ENCODE results near the gene FAM222A.

The FAM222A gene

GRCh38 chr12:109813810-109814416 lies 100.3 kb downstream of the FAM222A start:
- DNase-seq, result no peak
- intact Hi-C loops (cut with DNase I), result no loop called here

- intact Hi-C loops (cut with DNase I), result no loop called here
- DNase-seq, result peak in 1 of 10 donors; percentile 81
These were observed 101.0 kb downstream of the FAM222A start for GRCh38 chr12:109814600-109815150.

- intact Hi-C loops (cut with DNase I), result no loop called here
- DNase-seq, result no peak
These were observed 101.6 kb downstream of the FAM222A start for GRCh38 chr12:109815225-109815624.

- intact Hi-C loops (cut with DNase I), result no loop called here
- peak in 1 of 10 donors; percentile 59 for DNase-seq
These were observed 102.4 kb downstream of the FAM222A start for GRCh38 chr12:109815757-109816617.

DNA sequence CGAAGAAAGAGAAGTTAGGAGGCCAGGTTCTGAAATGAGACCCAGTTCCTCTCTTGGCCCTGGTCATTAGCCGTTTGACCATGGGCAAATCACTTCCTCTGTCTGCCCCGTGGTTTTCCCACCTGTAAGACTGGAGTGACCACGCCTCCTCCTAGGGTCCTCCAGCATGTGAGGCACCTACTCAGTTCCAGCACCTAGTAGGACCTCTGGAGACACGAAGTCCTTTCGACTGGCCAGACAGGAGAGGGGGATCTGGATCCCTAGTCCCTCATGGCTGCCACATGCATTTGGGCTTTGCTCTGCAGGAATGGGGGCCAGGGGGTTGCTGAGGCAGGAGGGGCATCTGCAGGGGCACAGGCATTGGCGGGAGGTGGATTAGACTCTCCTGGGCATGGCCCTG lies 103.2 kb downstream of the FAM222A start:
- intact Hi-C loops (cut with DNase I), result no loop called here
- DNase-seq, result peak in 1 of 10 donors; percentile 55

- intact Hi-C loops (cut with DNase I), result no loop called here
- peak in 2 of 10 donors; percentile 19 to 27 for DNase-seq
These were observed 104.1 kb downstream of the FAM222A start for GRCh38 chr12:109817627-109818231.

DNA sequence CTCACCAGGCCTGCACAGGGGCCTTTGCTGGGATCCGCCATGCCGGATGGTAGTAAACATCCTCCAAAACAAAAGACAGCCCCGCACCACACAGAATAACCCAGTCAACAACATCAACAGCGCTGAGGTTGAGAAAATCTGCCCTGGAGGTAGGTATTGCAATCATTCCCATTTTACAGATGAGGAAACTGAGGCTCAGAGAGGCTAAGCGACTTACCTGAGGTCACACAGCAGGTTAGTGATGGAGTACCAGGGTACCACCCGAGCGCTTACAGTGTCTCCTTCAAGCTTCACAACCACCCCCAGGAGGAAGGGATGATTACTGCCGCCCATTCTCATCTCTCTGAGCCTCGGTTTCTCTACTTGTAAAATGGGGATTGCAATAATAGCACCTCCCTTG lies 104.6 kb downstream of the FAM222A start:
- intact Hi-C loops (cut with DNase I), result no loop called here
- DNase-seq, result no peak

DNA sequence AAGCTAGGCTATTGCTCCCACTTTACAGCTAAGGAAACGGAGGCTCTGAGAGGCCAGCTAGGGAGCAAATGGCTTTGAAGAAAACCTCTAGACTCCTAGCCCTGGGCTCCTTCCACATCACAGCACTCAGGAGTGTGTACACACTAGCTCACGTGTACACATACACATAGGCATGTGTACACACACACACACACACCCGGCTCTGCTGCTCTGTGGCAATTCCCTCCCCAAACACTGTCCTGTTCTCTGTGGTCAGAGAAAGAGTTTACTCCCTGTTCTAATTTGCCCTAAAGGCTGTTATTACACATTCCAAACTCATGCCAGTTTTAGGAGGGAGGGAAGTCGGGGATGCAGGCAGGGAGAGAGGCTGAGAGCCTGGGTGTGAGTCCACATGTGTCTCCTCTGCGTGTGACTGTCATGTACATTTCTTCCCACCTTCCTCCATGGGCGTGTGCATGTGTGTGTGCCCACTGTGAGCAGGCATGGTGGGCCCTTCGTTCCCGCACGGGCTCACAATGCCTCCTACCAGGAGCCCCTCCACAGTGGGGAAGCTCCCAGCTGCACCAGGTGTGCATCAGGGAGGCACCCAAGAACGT lies 105.4 kb downstream of the FAM222A start:
- intact Hi-C loops (cut with DNase I), result no loop called here
- DNase-seq, result peak in 1 of 10 donors; percentile 29
